K562 (cell line): ENCODE measurements around the gene FILIP1. TPM values are rescaled to one million over a fixed set of nuclear protein-coding genes. Genes with fewer than 3 reads are reported as not detected.

ENCODE experiments used
- ATAC-seq: fragments of 200-7000 bp; cut with Tn5 transposase; 3 replicates; pipeline ENCODE4 v1.9.1; 2020; ENCODE audit warnings: moderate library complexity
- BruUV-seq: library from RNA; stranded (reverse); fragments of 400-500 nt; replicated peaks from 2 replicates; lab custom pipeline; 2021; lab: Mats Ljungman, UMichigan
- CTCF ChIA-PET: fragments of 300-600 bp; formaldehyde crosslinking; extraction: SDS; loops from one replicate; lab custom pipeline; 2021; ENCODE audit warnings: low intra/inter-chr PET ratio; lab: Yijun Ruan, JAX
- POLR2A ChIA-PET: fragments of 300-600, 350-650 bp; sonication (Branson Sonifier 250); formaldehyde crosslinking; extraction: SDS; loops from one replicate; lab custom pipeline; 2021; ENCODE audit warnings: antibody characterized with exemption, inconsistent platforms; lab: Yijun Ruan, JAX
- DNase-seq, 4 experiments: peaks; one replicate each; pipeline versions ENCODE4 v3.0.0 to v3.0.0-alpha.2; 2011 to 2018; ENCODE audit warnings: low spot score in 3 of 4, mixed read lengths in 3 of 4; ENCODE audit errors: extremely low read depth in 1 of 4
- FAIRE-seq: peaks from 2 replicates; lab custom pipeline; 2011; peaks lifted over from hg19 to GRCh38; lab: Jason Lieb, UNC
- H2AFZ ChIP-seq: 2 replicates; pipeline ENCODE4 v1.6.0; 2011; ENCODE audit warnings: low read depth, low read length, control low read depth, inconsistent platforms
- H3K27ac ChIP-seq: fragments of 200-600 bp; 3 replicates; pipeline ENCODE4 v1.8.0; 2011; ENCODE audit warnings: low read depth, mild to moderate bottlenecking, control low read depth, inconsistent platforms, low read length, moderate library complexity, mixed read lengths; ENCODE audit errors: extremely low read depth
- H3K27me3 ChIP-seq, 2 experiments: fragments of 300-600 bp in 1 of 2; 2 replicates in 1 of 2; 3 replicates in 1 of 2; pipeline versions ENCODE4 v1.6.0 to v1.8.0; 2011; ENCODE audit warnings: inconsistent platforms in 2 of 2, low read length in 2 of 2, mild to moderate bottlenecking in 1 of 2, mixed read lengths in 1 of 2, moderate library complexity in 1 of 2; ENCODE audit not compliant: control insufficient read depth in 2 of 2, insufficient read depth in 2 of 2
- H3K36me3 ChIP-seq: fragments of 300-600 bp; 3 replicates; pipeline ENCODE4 v1.8.0; 2011; ENCODE audit warnings: mild to moderate bottlenecking, low read length, inconsistent platforms; ENCODE audit not compliant: control insufficient read depth, insufficient read depth
- H3K4me1 ChIP-seq, 2 experiments: fragments of 200-600 bp in 1 of 2; replicated peaks in 1 of 2; 2 replicates in 1 of 2; 3 replicates in 1 of 2; pipeline versions ENCODE4 v1.5.1 to v1.8.0; 2011; ENCODE audit warnings: inconsistent platforms in 2 of 2, low read length in 2 of 2, mild to moderate bottlenecking in 1 of 2, mixed read lengths in 1 of 2, moderate library complexity in 1 of 2; ENCODE audit not compliant: control insufficient read depth in 2 of 2, insufficient read depth in 2 of 2
- H3K4me2 ChIP-seq: 2 replicates; pipeline ENCODE4 v1.6.1; 2011; ENCODE audit warnings: low read length, control low read depth, inconsistent platforms, mixed read lengths; ENCODE audit not compliant: insufficient read depth
- H3K4me3 ChIP-seq: fragments of 200-600 bp; sonication (generic), shearing (Covaris generic); 2 replicates; pipeline ENCODE4 v1.5.1; 2016; ENCODE audit warnings: control low read depth, inconsistent platforms
- H3K79me2 ChIP-seq: fragments of 200-600 bp; 3 replicates; pipeline ENCODE4 v1.8.0; 2011; ENCODE audit warnings: low read length, inconsistent platforms; ENCODE audit not compliant: control insufficient read depth, insufficient read depth
- H3K9ac ChIP-seq, 2 experiments: 2 replicates each; pipeline versions ENCODE4 v1.6.0 to v1.6.1; 2011; ENCODE audit warnings: low read depth in 2 of 2, low read length in 2 of 2, control low read depth in 1 of 2, inconsistent platforms in 1 of 2, mild to moderate bottlenecking in 1 of 2, mixed read lengths in 1 of 2; ENCODE audit not compliant: insufficient read depth in 1 of 2
- H3K9me1 ChIP-seq: one replicate; pipeline ENCODE4 v1.6.0; 2011; ENCODE audit warnings: inconsistent platforms, mild to moderate bottlenecking, low read length, moderate library complexity; ENCODE audit not compliant: control insufficient read depth, insufficient read depth
- H3K9me3 ChIP-seq: replicated peaks from 2 replicates; pipeline ENCODE4 v1.5.1; 2011; ENCODE audit warnings: low read depth, low read length, inconsistent platforms; ENCODE audit not compliant: control insufficient read depth, insufficient read depth
- H4K20me1 ChIP-seq: replicated peaks from 2 replicates; pipeline ENCODE4 v1.6.1; 2011; ENCODE audit warnings: low read length, inconsistent platforms, mixed read lengths; ENCODE audit not compliant: control insufficient read depth, insufficient read depth
- ATF4 ChIP-seq: fragments of 450-650 bp; formaldehyde crosslinking; IDR thresholded peaks from 2 replicates; pipeline ENCODE4 v1.4.0; 2022; ENCODE audit warnings: mild to moderate bottlenecking, moderate library complexity
- BCLAF1 ChIP-seq, 2 experiments: fragments of 450-650 bp in 1 of 2; IDR thresholded peaks; 2 replicates each; pipeline ENCODE4 v1.6.1; 2011 to 2017; ENCODE audit warnings: low read depth in 2 of 2, antibody characterized with exemption in 1 of 2, borderline replicate concordance in 1 of 2, low read length in 1 of 2, mild to moderate bottlenecking in 1 of 2, mixed read lengths in 1 of 2; ENCODE audit not compliant: control insufficient read depth in 1 of 2
- NFRKB ChIP-seq: fragments of 450-650 bp; IDR thresholded peaks from 2 replicates; pipeline ENCODE4 v1.6.1; 2016; ENCODE audit warnings: low read depth
- NFXL1 ChIP-seq: fragments of 450-650 bp; formaldehyde crosslinking; IDR thresholded peaks from 2 replicates; pipeline ENCODE4 v1.4.0; 2021; ENCODE audit warnings: mild to moderate bottlenecking
- PHF21A ChIP-seq: fragments of 450-650 bp; IDR thresholded peaks from 2 replicates; pipeline ENCODE4 v1.6.1; 2017; ENCODE audit warnings: low read depth, borderline replicate concordance
- RBBP5 ChIP-seq: fragments of 200-600 bp; sonication (generic); IDR thresholded peaks from 2 replicates; pipeline ENCODE4 v1.6.1; 2012; ENCODE audit warnings: borderline replicate concordance, mild to moderate bottlenecking, low read length, control low read depth, inconsistent platforms; ENCODE audit not compliant: insufficient read depth, poor library complexity, severe bottlenecking
- SAFB ChIP-seq: fragments of 200-400 bp; formaldehyde crosslinking; IDR thresholded peaks from 2 replicates; pipeline ENCODE4 v1.6.1; 2017; ENCODE audit warnings: low read depth, low read length, borderline replicate concordance
- UBTF ChIP-seq, 2 experiments: IDR thresholded peaks; 2 replicates each; pipeline ENCODE4 v1.6.1; 2012; ENCODE audit warnings: improper control_type of control experiment in 2 of 2, low read depth in 2 of 2, low read length in 2 of 2, borderline replicate concordance in 1 of 2
- ZBTB5 ChIP-seq: fragments of 450-650 bp; IDR thresholded peaks from 2 replicates; pipeline ENCODE4 v1.6.1; 2017; ENCODE audit warnings: antibody characterized with exemption
- WGBS: fragments of 100-300 bp; shearing (Covaris generic); methylation state at CpG from one replicate; pipeline ENCODE4 v1.1.6; 2016; ENCODE audit warnings: low coverage, mixed read lengths; ENCODE audit not compliant: insufficient coverage; ENCODE audit errors: missing lambda C conversion rate; 5-methylcytosine and 5-hydroxymethylcytosine counted together
- in situ Hi-C: fragments of 300-500 bp; cut with MboI; formaldehyde crosslinking; loops from 4 replicates; pipeline ENCODE4 v1.15.0; 2018; ENCODE audit warnings: inconsistent platforms, mixed read lengths
- intact Hi-C: fragments of 100-400 bp; cut with micrococcal nuclease; formaldehyde crosslinking; loops from 2 replicates; pipeline ENCODE4 v1.14.2; 2022
- polyA plus RNA-seq, 8 experiments: library from polyadenylated mRNA; depleted of rRNA in 4 of 8; stranded (reverse) in 5 of 8; unstranded in 3 of 8; fragments of >200 nt; fragmentation: Nextera tagmentation in 2 of 8; fragmentation: Illumina TruSeq in 1 of 8; extraction: Ambion mirVana in 2 of 8; extraction: Trizol in 1 of 8; gene quantifications; 2 replicates each; pipeline versions ENCODE4 v1.2.1 to v1.2.3, GENCODE V29; 2011 to 2014; ENCODE audit warnings: inconsistent platforms in 1 of 8, missing spikeins in 1 of 8
- total RNA-seq, 7 experiments: library from RNA; depleted of rRNA in 6 of 7; stranded (reverse); fragments of >200 nt in 6 of 7; fragmentation: Illumina TruSeq in 2 of 7; extraction: Trizol in 2 of 7; gene quantifications; 2 replicates each; pipeline versions ENCODE4 v1.2.1 to v1.2.3, GENCODE V29; 2011 to 2021; ENCODE audit warnings: low replicate concordance in 1 of 7
- TF ChIP-seq, protein P1 (sequence below): fragments of 450-650 bp; formaldehyde crosslinking; IDR thresholded peaks from 2 replicates; pipeline ENCODE4 v1.4.0; 2020; ENCODE audit warnings: mild to moderate bottlenecking, moderate library complexity

FILIP1 gene
- total and polyA plus RNA-seq, 9 of the 15 experiments (the other 6 are each of a cell fraction or from before 2014, with no cell fraction given), result 0.03 to 0.25 (median 0.10) TPM; not detected in 1

DNA sequence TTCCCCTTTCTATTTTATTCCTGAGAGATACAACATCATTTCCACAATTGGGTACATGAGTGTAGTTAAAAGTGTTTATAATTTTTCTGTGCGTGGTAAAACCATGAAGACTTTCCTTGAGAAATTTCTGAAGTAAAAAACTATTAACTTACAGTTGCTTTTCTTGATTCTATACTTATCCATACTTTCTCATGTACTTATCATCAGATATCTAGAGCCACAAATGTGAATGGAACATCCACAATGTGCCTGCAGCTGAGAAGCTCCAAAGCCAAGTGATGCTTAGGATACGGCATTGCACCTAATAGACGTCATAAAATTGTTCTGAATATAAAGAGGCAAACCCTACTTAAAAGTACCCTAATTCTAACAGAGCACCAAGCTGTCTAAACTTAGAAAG is 2.9 kb downstream of the FILIP1 start (continued):
- TF ChIP-seq UBTF (IDR thresholded peaks at IDR 0.05; ENCODE audit: borderline replicate concordance in 1 of 2, low read depth in 2 of 2, low read length in 2 of 2) (no peak), BCLAF1 (IDR thresholded peaks at IDR 0.05; ENCODE audit: borderline replicate concordance in 1 of 2, control insufficient read depth in 1 of 2, low read depth in 2 of 2, low read length in 1 of 2) (no peak)

DNA sequence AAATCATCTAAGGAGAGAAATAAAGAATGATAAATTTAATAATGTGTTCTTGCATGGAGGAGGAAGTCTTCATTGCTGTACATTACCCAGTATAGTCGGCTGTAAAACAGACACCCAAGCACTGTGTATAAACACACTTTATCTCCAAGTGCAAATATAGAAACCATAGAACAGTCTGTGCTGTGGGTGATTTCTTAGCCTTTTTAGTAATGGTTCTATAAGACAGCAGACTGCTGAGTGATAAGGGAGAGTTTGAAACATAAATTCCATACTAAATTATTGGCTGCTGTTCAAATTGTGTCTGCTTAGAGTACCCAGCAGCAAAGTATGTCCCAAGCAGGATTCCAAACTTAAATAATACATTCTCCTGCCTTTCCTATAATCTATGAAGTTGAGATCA is 4.6 kb downstream of the FILIP1 start:
- 0% methylated on average over 1 of the region's 1 CpG for WGBS
- no peaks in the 10 kb centered on the region for H3K9me1 ChIP-seq
- in situ Hi-C loops (no loop called here), intact Hi-C loops (no loop called here)
- H3K27me3 ChIP-seq, result no peaks in the 10 kb centered on the region; a peak in 1 of 5 replicates
- ChIA-PET CTCF (no interaction called here), POLR2A (no interaction called here)
- FAIRE-seq (no peak), DNase-seq (no peak), ATAC-seq (no peak)
- H2AFZ ChIP-seq, result no peak overlapping the region
- H3K79me2 ChIP-seq, result no peaks in the 10 kb centered on the region
- H3K4me1 ChIP-seq, result no peaks in the 10 kb centered on the region
- no peak overlapping the region for H3K27ac ChIP-seq
- no peak overlapping the region for H3K9ac ChIP-seq
- H4K20me1 ChIP-seq, result no peaks in the 10 kb centered on the region
- H3K9me3 ChIP-seq, result no peaks in the 10 kb centered on the region
- no peak overlapping the region for H3K4me2 ChIP-seq
- BruUV-seq, result no TSS peak
- no peaks in the 10 kb centered on the region for H3K36me3 ChIP-seq
- H3K4me3 ChIP-seq, result no peak overlapping the region
- TF ChIP-seq ATF4 (CRISPR knock-in tag), result no peak
- TF ChIP-seq SAFB, result no peak
- TF ChIP-seq NFRKB, result no peak
- no peak for TF ChIP-seq NFXL1 (CRISPR knock-in tag)
- no peak for TF ChIP-seq ZBTB5
- TF ChIP-seq, protein P1, sequence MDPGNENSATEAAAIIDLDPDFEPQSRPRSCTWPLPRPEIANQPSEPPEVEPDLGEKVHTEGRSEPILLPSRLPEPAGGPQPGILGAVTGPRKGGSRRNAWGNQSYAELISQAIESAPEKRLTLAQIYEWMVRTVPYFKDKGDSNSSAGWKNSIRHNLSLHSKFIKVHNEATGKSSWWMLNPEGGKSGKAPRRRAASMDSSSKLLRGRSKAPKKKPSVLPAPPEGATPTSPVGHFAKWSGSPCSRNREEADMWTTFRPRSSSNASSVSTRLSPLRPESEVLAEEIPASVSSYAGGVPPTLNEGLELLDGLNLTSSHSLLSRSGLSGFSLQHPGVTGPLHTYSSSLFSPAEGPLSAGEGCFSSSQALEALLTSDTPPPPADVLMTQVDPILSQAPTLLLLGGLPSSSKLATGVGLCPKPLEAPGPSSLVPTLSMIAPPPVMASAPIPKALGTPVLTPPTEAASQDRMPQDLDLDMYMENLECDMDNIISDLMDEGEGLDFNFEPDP (CRISPR knock-in tag), result no peak
- no peak for TF ChIP-seq RBBP5
- no peak for TF ChIP-seq PHF21A
